Pulmonary artery endothelial cell (primary cell): ENCODE results near the gene ZBTB17. TPM values are rescaled to one million over a fixed set of nuclear protein-coding genes. Genes with fewer than 3 reads are reported as not detected.
"Not testable (repeated sequence)": the region's sequence is repeated elsewhere in the genome, so short reads cannot be mapped to it uniquely, and the experiment has no call there.

ENCODE experiments used
- DNase-seq: peaks from one replicate; pipeline ENCODE4 v3.0.0-alpha.2; 2011; ENCODE audit warnings: low read depth, low spot score
- total RNA-seq: library from RNA; depleted of rRNA; stranded (reverse); fragments of >200 nt; gene quantifications from 2 replicates; pipeline ENCODE4 v1.2.3, GENCODE V29; 2014

Gene ZBTB17
- total RNA-seq, 1 donor from 2014 or later: 52.4 TPM

DNA sequence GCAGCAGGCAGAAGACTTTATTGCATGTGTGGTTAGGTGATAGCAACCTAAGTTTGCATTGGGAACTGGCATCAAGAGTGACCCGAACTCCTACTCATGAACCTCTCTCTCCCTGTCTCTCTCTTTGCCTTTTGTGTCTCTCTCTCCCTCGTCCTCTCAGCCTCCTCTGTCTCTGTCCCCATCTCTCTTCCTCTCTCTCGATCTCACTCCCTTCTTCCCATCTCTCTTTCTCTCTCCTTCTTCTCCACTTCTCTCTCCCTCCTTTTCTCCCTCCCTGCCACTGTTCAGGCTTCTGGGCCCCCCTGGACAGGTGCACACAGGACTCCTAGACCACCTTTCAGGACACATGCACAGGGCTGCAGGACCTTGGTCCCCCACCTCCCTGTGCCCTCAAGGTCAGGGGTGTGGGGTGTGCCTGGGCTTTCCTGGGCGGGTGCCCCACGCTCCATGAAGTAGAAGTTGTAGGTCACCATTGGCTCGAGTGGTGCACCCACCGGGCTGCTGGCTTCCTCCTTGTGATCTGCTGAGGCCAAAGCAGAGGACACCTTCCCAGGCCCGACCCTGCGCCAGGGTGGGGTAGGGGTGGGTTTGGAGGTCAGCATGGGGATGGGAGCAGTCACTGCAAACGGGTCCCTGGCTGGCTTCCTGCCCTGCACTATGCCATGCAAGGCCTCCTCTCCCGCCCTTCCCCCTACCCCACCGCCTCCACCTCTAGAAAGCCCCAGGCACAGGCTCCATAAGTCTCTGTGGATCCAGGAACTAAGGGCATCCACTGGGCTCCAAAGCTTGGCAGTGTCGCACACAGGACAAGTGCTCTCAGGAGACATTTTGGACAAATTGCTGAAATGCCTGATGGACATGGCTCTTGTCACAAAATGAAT is 13.2 kb upstream of the ZBTB17 start:
- no peak for DNase-seq

DNA sequence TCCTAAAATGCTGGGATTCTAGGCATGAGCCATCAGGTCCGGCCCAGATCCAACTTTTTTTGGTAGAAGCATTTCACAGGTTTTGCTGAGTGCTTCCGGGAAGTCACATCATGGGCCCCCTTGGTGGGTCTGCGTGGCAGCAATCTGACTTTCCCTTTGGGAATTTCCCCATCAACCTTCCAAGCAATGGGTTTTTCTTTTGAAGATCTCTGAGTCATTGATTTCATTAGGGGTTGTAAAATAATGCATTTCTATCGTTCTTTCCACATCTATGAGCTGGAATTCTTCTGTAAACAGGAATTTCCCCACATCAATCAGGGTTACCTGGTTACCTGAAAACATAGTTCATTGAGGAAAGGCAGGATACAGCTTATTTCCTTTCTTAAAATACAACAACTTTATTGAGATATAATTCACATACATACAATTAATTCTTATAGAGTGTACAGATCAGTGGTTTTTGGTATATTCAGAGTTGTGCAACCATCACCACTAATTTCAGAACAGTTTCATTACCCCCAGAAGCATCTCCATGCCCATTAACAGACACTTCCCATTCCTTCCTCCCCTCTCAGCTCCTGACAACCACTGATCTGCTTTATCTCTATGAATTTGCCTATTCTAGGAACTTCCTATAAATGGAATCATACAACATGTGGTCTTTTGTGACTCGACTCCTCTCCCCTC is 9.9 kb upstream of the ZBTB17 start:
- DNase-seq: no peak

- DNase-seq: no peak
These were observed 7.4 kb upstream of the ZBTB17 start for GRCh38 chr1:15983275-15983674.

DNA sequence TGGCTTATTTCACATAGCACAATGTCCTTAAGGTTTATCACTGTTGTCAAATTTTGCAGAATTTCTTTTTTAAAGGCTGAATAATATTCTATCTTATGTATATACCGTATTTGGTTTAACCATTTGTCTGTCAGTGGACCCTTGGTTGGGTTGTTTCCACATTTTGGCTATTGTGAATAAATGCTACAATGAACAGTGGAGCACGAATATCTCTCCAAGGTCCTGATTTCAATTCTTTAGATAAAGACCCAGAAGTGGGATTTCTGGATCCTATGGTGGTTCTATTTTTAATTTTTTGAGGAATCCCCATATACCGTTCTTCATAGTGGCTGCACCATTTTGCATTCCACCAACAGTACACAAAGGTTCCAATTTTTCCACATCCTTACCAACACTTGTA is 5.8 kb upstream of the ZBTB17 start:
- no peak for DNase-seq

DNA sequence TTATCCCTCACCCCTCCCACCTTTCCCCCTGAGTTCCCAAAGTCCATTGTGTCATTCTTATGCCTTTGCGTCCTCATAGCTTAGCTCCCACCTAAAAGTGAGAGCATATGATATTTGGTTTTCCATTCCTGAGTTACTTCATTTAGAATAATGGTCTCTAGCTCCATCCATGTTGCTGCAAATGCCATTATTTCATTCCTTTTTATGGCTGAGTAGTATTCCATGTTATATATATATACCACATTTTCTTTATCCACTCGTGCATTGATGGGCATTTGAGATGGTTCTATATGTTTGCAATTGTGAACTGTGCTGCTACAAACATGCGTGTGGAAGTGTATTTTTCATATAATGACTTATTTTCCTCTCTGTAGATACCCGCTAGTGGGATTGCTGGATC is 2.0 kb upstream of the ZBTB17 start:
- DNase-seq: not testable (repeated sequence)

DNA sequence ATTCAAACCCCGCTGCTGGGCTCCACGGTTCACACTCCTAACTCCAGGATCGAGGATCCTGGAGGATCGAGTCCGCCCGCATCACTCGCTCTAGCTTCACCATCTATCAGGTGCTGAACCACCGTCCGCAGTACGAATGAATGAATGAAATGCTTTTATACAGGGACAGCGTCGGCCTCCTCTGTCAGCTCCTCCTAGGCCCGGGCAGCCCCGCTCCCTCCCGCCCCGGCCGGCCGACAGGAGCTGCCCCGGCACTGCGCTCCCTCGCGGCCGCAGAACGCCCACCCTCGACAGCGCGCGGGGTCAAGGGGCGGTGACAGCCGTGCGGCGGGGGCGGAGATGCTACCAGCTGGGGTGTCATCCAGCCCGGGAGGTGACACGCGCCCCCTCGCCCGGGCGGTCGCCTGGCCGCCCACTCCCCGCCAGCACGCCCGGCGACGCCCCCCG is 520 bp downstream of the ZBTB17 start:
- DNase-seq: no peak

DNA sequence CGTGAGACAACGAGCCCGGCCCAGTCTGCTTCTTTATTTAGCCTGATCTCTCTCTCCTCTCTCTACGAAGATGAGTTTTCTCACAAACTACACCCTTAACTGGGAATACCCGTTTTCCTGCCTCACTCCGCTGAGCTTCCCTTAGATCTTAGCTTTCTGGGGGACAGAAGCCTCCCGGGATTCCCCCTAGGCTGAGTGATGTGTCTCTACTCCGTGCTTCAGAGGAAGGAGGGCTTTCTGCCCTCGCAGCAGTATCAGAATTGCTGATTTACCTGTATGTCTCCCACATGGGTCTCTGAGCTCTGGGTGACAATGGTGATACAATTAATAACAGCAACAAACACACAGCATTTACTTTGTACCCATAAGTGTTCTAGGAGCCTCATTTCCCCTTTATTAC is 1.0 kb downstream of the ZBTB17 start:
- DNase-seq: no peak

DNA sequence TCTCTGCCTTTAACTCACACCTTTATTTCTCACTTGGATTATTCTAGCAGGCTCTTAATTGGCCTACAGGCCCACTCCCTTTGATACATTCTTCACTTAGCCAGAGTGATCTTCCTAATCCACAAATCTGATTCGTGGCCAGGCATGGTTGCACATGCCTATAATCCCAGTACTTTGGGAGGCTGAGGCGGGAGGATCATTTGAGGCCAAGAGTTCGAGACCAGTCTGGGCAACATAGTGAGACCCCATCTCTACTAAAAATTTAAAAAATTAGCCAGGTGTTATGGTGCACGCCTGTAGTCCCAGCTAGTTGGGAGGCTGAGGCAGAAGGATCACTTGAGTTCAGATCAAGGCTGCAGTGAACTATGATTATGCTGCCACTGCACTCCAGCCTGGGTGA is 2.1 kb downstream of the ZBTB17 start:
- no peak for DNase-seq

DNA sequence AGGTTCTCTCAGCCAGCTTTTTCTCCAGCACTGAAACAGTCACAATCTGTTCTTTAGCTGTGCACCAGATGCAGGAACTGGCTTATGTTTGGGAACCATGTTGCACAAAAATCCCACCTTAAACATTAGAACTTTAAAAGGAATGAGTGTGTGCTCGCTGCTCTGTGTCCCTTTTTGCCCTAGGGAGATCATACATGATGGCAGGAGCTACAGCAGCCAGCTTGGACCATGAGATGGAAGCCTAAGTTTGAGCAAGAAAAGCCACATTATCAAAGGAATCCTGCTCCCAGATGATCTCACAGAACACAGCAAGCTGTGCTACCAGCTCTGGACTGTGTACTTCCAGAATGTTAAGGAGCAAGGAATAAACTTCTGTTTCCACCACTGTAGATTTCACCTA is 3.5 kb downstream of the ZBTB17 start:
- DNase-seq: no peak

- no peak for DNase-seq
These were observed 5.0 kb downstream of the ZBTB17 start for GRCh38 chr1:15970911-15971310.

DNA sequence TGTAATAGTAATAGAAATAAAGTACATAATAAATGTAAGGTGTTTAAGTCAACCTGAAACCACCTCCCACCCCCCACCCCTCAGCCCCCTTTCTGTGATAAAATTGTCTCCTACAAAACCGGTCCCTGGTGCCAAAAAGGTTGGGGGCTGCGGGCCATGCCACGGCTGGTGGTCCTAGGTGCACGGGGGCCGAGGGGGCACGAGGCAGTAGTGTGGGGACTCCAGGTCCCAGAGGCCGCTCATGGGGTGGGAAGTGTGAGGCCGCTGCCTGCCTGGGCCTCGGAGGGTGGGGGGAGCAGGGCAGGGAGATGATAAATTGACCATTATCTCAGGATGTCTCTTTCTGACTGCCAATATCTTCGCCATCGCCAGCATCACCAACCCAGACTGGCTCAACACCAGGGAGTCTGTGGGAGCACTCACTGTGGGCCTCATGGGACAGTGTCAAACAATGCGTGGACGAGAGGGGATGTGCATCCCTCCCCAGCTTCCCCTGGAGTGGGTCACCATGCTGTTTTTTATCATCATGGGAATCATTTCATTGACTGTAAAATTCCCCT is 6.5 kb downstream of the ZBTB17 start:
- DNase-seq: no peak

DNA sequence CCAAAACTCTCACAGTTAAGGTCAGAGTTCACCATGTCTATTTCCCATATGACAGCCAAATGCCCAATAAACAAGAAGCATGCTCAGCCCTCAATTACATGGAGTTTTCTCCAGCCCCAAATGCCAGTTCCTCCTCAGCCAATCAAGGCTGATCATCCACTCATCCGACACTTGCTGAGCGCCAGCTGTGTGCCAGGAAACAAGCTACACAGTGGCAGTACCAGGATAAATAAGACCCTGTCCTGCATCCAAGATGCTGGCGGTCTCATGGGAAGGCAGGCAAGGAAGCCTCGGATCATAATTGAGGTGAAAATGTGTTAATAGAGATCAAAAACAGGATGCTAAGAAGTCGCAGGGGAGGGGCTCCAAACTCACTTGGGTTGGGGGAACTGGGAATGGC is 7.7 kb downstream of the ZBTB17 start:
- no peak for DNase-seq

DNA sequence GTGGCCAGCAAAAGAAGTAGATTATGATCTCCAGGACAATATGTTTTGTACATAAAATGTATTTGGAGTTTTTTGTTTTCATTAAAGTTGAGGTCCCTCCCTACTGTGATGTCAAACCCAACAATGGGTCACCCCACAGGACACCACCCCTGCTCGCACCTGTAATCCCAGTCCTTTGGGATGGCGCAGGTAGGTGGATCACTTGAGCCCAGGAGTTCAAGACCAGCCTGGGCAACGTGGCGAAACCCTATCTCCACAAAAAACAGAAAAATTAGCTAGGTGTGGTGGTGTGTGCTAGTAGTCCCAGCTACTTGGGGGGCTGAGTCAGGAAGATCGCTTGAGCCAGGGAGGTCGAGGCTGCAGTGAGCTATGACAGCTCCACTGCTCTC is 9.0 kb downstream of the ZBTB17 start:
- DNase-seq: no peak

GRCh38 chr1:15966081-15966955 is 9.6 kb downstream of the ZBTB17 start:
- DNase-seq: no peak

DNA sequence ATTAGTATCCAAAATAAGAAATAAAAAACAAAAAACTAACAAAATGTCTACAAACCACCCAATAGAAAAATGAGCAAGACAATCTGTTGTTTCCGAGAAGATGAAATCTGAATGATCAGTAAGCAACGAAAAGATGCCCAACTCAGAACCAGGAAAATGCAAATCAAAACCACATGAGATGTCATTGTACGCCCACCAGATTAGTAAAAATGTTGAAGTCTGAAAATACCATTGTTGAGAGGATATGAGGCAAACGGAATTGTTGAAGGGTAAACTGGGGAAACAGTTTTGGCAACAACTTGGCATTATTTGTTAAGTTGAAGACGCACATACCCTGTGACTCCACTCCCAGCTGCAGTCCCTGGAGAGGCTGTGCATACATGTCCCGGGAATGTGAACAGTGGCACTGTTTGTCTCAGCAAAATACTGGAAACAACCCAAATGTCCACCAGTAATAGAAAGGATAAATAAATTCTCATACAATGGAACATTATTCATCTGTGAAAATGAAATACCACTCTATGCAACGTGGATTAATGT is 10.6 kb downstream of the ZBTB17 start:
- no peak for DNase-seq

DNA sequence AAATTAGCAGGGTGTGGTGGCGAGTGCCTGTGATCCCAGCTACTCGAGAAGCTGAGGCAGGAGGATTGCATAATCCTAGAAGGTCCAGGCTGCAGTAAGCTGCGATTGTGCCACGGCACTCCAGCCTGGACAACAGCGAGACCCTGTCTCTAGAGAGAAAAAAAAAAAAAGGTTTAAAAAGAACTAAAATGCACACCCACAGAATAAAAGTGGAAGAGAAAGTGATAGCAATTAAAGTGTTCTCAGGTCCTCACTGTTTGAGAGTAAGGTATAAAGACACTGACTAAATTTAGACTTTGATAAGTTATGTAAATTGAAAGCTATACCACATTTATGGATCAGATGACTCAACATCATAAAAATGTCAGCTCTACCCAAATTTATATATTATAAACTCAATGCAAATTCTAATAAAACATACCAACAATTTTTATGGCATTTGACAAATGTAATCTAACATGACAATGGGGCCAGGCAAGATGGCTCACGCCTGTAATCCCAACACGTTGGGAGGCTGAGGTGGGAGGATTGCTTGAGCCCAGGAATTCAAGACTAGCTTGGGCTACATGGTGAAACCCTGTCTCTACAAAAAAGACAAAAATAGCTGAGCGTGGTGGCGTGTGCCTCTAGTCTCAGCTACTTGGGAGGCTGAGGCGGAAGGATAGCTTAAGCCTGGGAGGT is 11.8 kb downstream of the ZBTB17 start:
- DNase-seq: no peak

DNA sequence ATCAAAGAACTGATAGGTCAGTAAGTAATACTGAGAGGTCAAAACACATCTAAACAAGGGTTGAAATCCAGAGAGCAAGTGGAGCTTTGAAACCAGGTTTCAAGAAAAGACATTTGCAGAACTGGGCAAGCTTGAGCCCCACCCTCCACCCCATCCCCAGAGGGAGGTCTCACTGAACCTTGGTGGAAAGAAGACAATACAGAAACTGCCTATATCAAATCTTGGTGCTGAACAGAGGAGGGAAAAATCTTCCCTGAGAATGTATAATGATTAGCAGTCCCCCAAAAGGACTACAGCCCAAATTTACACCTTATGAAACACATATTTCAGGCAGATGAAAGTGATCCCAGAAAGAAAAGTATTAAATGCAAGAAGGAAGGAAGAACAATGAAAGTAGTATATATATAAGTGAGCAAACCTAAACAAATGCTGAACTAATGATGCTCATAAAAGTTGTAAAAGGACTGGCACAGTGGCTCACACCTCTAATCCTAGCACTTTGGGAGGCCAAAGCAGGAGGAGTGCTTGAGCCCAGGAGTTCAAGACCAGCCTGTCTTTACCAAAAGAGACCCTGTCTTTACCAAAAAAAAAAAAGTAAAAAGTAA is 12.4 kb downstream of the ZBTB17 start:
- DNase-seq: no peak

DNA sequence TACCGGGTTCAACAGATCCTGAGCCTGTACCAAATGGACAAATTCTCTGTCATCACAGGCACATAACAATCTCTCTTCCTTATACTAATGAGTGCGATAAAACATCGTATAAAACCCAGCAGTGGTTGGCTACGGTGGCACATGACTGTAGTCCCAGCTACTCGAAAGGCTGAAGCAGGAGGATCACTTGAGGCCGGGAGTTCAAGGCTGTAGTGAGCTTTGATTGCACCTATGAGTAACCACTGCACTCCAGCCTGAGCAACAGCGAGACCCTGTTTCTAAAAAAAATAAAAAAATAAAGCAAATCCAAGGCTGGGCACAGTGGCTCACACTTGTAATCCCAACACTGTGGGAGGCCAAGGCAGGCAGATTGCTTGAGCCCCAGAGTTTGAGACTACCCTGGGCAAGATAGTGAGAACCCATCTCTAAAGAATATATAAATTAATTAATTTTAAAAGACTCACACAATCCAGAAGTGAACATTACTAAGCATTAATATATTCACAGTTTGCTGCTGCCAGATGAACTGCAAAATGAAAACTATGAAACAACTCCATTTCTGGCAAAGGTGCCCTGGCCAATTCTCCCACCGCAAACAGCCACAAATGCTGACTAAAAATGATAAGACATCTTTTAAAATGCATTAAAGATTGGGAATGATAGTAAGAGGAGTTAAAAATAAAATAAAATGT is 13.1 kb downstream of the ZBTB17 start:
- no peak for DNase-seq

GRCh38 chr1:15962176-15962575 is 13.7 kb downstream of the ZBTB17 start:
- no peak for DNase-seq

GRCh38 chr1:15961492-15961891 is 14.4 kb downstream of the ZBTB17 start:
- no peak for DNase-seq
